Right atrium auricular region (tissue), 2 donors: ENCODE measurements around the gene SIDT1. TPM values are rescaled to one million over a fixed set of nuclear protein-coding genes. Genes with fewer than 3 reads are reported as not detected.

Experiments used
- DNase-seq: peaks from one replicate; pipeline ENCODE4 v3.0.0-alpha.2; 2019; ENCODE audit warnings: low spot score
- H3K27ac ChIP-seq, 2 donors: fragments of 200-600 bp; sonication (generic); 1 replicate in 1 of 2; 2 replicates in 1 of 2; pipeline ENCODE4 v1.5.1; 2016 to 2019
- H3K27me3 ChIP-seq, 2 donors: fragments of 200-600 bp; sonication (generic); one replicate each; pipeline versions ENCODE4 v1.5.1 to v1.6.0; 2017 to 2019
- H3K36me3 ChIP-seq: fragments of 200-600 bp; sonication (generic); one replicate; pipeline ENCODE4 v1.5.1; 2016
- H3K4me1 ChIP-seq, 2 donors: fragments of 200-600 bp; sonication (generic); one replicate each; pipeline versions ENCODE4 v1.5.1 to v1.6.0; 2017 to 2019
- H3K4me3 ChIP-seq, 2 donors: fragments of 200-600 bp; sonication (generic); 1 replicate in 1 of 2; 2 replicates in 1 of 2; pipeline ENCODE4 v1.5.1; 2017 to 2019; ENCODE audit warnings: mild to moderate bottlenecking in 1 of 2, moderate library complexity in 1 of 2
- H3K9me3 ChIP-seq, 2 donors: fragments of 200-600 bp; sonication (generic); one replicate each; pipeline ENCODE4 v1.5.1; 2019
- total RNA-seq, 2 donors: library from RNA; depleted of rRNA; stranded (reverse); fragments of >200 nt; gene quantifications; one replicate each; pipeline ENCODE4 v1.1.0, GENCODE V29; 2016
- TF ChIP-seq, protein P1 (sequence below), 2 donors: fragments of 200-600 bp; sonication (generic); IDR thresholded peaks; one replicate each; pipeline ENCODE4 v1.5.1; 2019; ENCODE audit warnings: antibody characterized with exemption in 2 of 2

The SIDT1 gene
- total RNA-seq, 2 donors from 2014 or later: 0.15 to 0.16 TPM

DNA sequence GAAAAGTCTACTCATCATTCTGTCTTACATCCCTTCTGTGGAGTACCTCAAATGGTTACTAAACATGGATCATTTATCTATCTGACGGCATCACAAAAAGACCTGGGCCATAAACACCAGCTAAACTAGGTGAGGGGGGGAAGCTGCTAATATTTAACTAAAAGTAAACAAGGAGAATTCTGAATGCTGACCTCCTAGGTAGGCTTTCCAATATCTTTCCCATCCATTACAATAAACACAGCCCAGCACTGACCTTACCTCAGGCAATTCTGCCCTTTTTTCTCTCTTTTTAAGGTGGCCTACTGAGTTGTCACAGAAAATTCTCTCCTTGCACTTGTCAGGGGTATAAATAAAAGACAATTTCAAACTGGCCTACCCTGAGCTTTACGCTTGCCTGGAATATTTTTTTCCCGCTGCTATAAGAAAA lies 131.0 kb downstream of the SIDT1 start:
- DNase-seq: no peak
- TF ChIP-seq, protein P1, sequence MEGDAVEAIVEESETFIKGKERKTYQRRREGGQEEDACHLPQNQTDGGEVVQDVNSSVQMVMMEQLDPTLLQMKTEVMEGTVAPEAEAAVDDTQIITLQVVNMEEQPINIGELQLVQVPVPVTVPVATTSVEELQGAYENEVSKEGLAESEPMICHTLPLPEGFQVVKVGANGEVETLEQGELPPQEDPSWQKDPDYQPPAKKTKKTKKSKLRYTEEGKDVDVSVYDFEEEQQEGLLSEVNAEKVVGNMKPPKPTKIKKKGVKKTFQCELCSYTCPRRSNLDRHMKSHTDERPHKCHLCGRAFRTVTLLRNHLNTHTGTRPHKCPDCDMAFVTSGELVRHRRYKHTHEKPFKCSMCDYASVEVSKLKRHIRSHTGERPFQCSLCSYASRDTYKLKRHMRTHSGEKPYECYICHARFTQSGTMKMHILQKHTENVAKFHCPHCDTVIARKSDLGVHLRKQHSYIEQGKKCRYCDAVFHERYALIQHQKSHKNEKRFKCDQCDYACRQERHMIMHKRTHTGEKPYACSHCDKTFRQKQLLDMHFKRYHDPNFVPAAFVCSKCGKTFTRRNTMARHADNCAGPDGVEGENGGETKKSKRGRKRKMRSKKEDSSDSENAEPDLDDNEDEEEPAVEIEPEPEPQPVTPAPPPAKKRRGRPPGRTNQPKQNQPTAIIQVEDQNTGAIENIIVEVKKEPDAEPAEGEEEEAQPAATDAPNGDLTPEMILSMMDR (IDR thresholded peaks at IDR 0.05): no peak
- no peak overlapping the region for H3K27ac ChIP-seq
- no peaks in the 10 kb centered on the region for H3K27me3 ChIP-seq
- H3K9me3 ChIP-seq: no peaks in the 10 kb centered on the region
- H3K4me3 ChIP-seq: no peak overlapping the region
- H3K4me1 ChIP-seq: peaks cover 0 to 14% of the 10 kb centered on the region in 2 donors
- H3K36me3 ChIP-seq: peaks cover 30% of the 10 kb centered on the region

DNA sequence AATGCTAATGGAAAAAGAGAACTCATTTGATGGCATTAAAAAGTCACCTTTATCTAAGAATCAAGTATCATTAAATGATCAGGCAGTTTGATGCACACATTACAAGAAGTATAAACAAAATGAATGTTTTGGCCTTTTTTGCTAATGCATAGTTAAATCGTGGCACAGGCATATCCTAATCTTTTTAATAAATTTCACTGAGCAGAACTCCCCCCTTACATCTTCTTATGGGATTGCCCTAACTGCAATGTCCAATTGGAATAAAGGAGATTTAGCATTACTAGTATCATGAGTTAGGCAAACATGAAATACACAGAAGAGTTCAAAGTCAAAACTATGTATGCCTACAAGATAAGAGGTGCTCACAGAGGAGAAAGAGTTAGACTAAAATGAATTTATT lies 131.4 kb downstream of the SIDT1 start:
- DNase-seq: no peak
- H3K27me3 ChIP-seq: no peaks in the 10 kb centered on the region
- peaks cover 0 to 14% of the 10 kb centered on the region in 2 donors for H3K4me1 ChIP-seq

DNA sequence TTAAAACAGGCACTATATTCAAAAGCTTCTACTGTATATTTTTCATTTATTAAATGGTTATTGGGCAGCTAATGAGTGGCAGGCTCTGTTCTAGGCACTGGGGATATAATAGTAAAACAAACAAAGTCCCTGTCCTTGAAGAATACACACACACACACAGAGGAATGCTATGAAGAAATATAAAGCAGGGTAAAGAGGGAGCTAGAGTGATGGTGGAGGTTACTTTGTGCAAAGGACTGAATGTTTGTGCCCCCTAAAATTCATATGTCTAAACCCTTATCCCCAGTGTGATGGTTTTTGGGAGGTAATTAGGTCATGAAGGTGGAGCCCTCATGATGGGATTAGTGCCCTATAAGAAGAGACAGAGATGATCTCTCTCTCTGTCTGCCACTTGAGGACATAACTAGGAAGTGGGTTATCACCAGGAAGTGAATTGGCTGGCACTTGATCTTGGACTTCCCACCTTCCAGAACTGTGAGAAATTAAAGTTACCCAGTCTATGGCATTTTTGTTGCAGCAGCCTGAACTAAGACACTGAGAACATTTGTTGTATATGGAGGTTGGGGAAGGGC lies 132.3 kb downstream of the SIDT1 start:
- Histone ChIP-seq H3K4me1 (peaks cover 0 to 14% of the 10 kb centered on the region in 2 donors), H3K36me3 (peaks cover 30% of the 10 kb centered on the region), H3K4me3 (no peak overlapping the region), H3K27ac (no peak overlapping the region), H3K27me3 (no peaks in the 10 kb centered on the region), H3K9me3 (no peaks in the 10 kb centered on the region)
- no peak for DNase-seq
- TF ChIP-seq, protein P1 (IDR thresholded peaks at IDR 0.05): no peak

More for the DNA sequence above, 131.4 kb downstream of the SIDT1 start:
- TF ChIP-seq, protein P1 (IDR thresholded peaks at IDR 0.05): no peak
- peaks cover 30% of the 10 kb centered on the region for H3K36me3 ChIP-seq
- H3K4me3 ChIP-seq: no peak overlapping the region
- no peaks in the 10 kb centered on the region for H3K9me3 ChIP-seq
- H3K27ac ChIP-seq: no peak overlapping the region

DNA sequence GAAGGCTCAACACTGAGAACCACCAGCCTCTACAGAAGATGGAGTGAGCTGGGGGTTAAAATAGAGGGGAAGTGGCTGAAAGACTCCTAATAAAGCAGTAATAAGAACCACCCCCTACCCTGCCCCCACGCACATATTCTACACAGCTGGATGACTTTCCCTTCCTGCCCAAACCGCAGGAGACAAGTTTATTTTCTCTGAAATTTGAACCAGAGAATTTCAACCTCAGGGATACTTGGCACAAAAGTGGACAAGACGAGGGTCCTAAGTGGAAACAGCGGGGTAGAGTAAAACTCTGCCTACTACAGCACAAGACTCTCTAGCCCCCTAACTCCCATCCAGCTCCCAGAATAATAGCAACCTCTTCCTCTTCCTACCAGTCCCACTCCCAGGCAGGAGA lies 135.7 kb downstream of the SIDT1 start:
- no peak for DNase-seq
- Histone ChIP-seq H3K36me3 (peaks cover 23% of the 10 kb centered on the region), H3K27ac (no peak overlapping the region), H3K4me1 (no peaks in the 10 kb centered on the region), H3K4me3 (no peak overlapping the region), H3K9me3 (no peaks in the 10 kb centered on the region), H3K27me3 (no peaks in the 10 kb centered on the region)
- TF ChIP-seq, protein P1 (IDR thresholded peaks at IDR 0.05): no peak

DNA sequence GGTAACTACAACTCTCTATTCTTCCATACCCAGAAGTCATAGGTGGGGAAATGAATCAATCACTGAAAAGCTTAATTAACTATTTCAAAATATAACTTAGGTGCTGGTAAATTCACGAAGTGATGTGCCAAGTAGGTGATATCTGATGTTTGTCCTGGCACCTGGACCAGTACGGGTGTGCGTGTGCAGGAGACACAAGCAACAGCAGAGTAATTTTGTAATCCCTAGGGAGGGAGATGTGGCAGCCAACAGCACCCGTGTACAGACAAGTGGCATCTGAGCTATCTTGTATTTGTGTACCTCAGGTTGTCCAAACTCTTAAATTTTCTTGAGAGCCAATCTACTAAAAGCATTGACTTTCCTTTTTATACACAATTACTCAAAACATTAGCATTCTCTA lies 141.2 kb downstream of the SIDT1 start:
- no peaks in the 10 kb centered on the region for H3K4me1 ChIP-seq
- no peaks in the 10 kb centered on the region for H3K9me3 ChIP-seq
- no peaks in the 10 kb centered on the region for H3K27me3 ChIP-seq
- DNase-seq: no peak
- TF ChIP-seq, protein P1 (IDR thresholded peaks at IDR 0.05): no peak
- peaks cover 26% of the 10 kb centered on the region for H3K36me3 ChIP-seq
- H3K4me3 ChIP-seq: no peak overlapping the region
- H3K27ac ChIP-seq: no peak overlapping the region

DNA sequence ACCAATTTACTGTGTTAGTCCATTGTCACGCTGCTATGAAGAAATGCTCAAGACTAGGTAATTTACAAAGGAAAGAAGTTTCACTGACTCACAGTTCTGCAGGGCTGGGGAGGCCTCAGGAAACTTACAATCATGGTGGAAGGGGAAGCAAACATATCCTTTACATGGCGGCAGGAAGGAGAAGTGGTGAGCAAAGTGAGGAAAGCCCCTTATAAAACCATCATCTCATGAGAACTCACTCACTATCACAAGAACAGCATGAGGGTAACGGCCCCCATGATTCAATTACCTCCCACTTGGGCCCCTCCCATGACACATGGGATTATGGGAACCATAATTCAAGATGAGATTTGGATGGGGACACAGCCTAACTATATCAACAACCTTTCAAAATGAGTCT lies 143.9 kb downstream of the SIDT1 start:
- no peak for DNase-seq
- H3K36me3 ChIP-seq: peaks cover 26% of the 10 kb centered on the region
- no peak overlapping the region for H3K27ac ChIP-seq

More for the DNA sequence above, 143.9 kb downstream of the SIDT1 start:
- H3K4me1 ChIP-seq: no peaks in the 10 kb centered on the region
- no peaks in the 10 kb centered on the region for H3K27me3 ChIP-seq
- TF ChIP-seq, protein P1 (IDR thresholded peaks at IDR 0.05): no peak
- no peak overlapping the region for H3K4me3 ChIP-seq
- no peaks in the 10 kb centered on the region for H3K9me3 ChIP-seq
